OCI-LY7 (cell line): ENCODE measurements around the gene BRIP1.

ENCODE experiments used
- EZH2phosphoT487 ChIP-seq: fragments of 200-600 bp; sonication (generic); IDR thresholded peaks from 2 replicates; pipeline ENCODE4 v1.6.1; 2018; ENCODE audit warnings: low read depth, borderline replicate concordance, mild to moderate bottlenecking, mixed run types, antibody characterized with exemption, low read length, moderate library complexity, mixed read lengths
- TF ChIP-seq, protein P1 (sequence below): fragments of 200-600 bp; sonication (generic); conservative IDR thresholded peaks from 2 replicates; pipeline ENCODE4 v1.5.1; 2014; ENCODE audit warnings: mild to moderate bottlenecking, antibody characterized with exemption, low read length, moderate library complexity, mixed read lengths

DNA sequence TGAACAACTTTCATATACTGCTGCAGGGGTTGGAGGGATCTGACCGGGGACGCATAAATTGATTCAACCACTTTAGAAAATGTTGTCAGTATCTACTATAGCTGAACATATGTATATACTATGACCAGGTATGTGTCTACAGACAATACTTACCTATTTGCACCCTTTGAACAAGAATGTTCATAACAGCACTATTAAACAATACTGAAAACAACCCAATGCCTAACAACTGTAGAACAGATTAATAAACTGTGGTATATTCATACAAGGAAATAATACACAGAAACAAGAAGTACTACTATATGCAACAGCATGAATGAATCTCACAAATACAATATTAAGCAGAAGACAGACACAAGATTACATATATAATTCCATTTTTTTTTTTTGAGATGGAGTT lies 10.5 kb downstream of the BRIP1 start:
- TF ChIP-seq, protein P1, sequence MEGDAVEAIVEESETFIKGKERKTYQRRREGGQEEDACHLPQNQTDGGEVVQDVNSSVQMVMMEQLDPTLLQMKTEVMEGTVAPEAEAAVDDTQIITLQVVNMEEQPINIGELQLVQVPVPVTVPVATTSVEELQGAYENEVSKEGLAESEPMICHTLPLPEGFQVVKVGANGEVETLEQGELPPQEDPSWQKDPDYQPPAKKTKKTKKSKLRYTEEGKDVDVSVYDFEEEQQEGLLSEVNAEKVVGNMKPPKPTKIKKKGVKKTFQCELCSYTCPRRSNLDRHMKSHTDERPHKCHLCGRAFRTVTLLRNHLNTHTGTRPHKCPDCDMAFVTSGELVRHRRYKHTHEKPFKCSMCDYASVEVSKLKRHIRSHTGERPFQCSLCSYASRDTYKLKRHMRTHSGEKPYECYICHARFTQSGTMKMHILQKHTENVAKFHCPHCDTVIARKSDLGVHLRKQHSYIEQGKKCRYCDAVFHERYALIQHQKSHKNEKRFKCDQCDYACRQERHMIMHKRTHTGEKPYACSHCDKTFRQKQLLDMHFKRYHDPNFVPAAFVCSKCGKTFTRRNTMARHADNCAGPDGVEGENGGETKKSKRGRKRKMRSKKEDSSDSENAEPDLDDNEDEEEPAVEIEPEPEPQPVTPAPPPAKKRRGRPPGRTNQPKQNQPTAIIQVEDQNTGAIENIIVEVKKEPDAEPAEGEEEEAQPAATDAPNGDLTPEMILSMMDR: no peak
- TF ChIP-seq EZH2phosphoT487: no peak
